ENCODE measurements around the gene FERMT2. TPM values are rescaled to one million over a fixed set of nuclear protein-coding genes. Genes with fewer than 3 reads are reported as not detected.
A peak's percentile ranks its signal among the peaks of the same experiment; 100 is the strongest.
"Not testable (repeated sequence)": the region's sequence is repeated elsewhere in the genome, so short reads cannot be mapped to it uniquely, and the experiment has no call there.

Gene FERMT2
- total RNA-seq, 1 donor from 2014 or later = 324 TPM

GRCh38 chr14:52922656-52923055 is 28.2 kb downstream of the FERMT2 start:
- no peak overlapping the region for H2AFZ ChIP-seq (ENCODE audit: low read depth, low read length)
- H3K9ac ChIP-seq (ENCODE audit: low read length) = no peak overlapping the region
- H3K9me3 ChIP-seq (ENCODE audit: insufficient read depth, low read depth, low read length) = no peaks in the 10 kb centered on the region
- peaks cover 97% of the 10 kb centered on the region for H4K20me1 ChIP-seq (ENCODE audit: insufficient read depth, low read length)
- peaks cover 100% of the 10 kb centered on the region for H3K79me2 ChIP-seq (ENCODE audit: insufficient read depth, low read length)
- H3K4me1 ChIP-seq (ENCODE audit: insufficient read depth, low read length) = peaks cover 55% of the 10 kb centered on the region
- H3K4me2 ChIP-seq (ENCODE audit: low read length) = peak overlapping the region; percentile 53
- TF ChIP-seq CTCF (IDR thresholded peaks at IDR 0.05; ENCODE audit: insufficient read depth, low read depth, low read length) (no peak), EZH2 (IDR thresholded peaks at IDR 0.05; ENCODE audit: insufficient read depth, low read length) (no peak)
- DNase-seq (ENCODE audit: low read depth) = peak; percentile 83
- Mint-ChIP-seq H3K4me3 (ENCODE audit: unreplicated experiment) (no peak overlapping the region), H3K27me3 (ENCODE audit: low read depth, unreplicated experiment) (no peaks in the 10 kb centered on the region), H3K9me3 (ENCODE audit: unreplicated experiment) (no peaks in the 10 kb centered on the region), H3K4me1 (ENCODE audit: low read depth, unreplicated experiment) (peaks cover 73% of the 10 kb centered on the region), H3K36me3 (ENCODE audit: low read depth, unreplicated experiment) (peaks cover 11% of the 10 kb centered on the region), H3K27ac (ENCODE audit: unreplicated experiment) (no peak overlapping the region)
- no peak for FAIRE-seq
- no peak overlapping the region for H3K4me3 ChIP-seq (ENCODE audit: insufficient read depth, low read depth, low read length)
- H3K36me3 ChIP-seq (ENCODE audit: insufficient read depth, low read length) = peaks cover 4% of the 10 kb centered on the region
- H3K27ac ChIP-seq (ENCODE audit: low read depth, low read length) = peak overlapping the region; percentile 31
- H3K27me3 ChIP-seq (ENCODE audit: insufficient read depth, low read length) = no peaks in the 10 kb centered on the region

- FAIRE-seq (no peak), DNase-seq (ENCODE audit: low read depth) (no peak)
- Histone ChIP-seq H3K79me2 (ENCODE audit: insufficient read depth, low read length) (peaks cover 100% of the 10 kb centered on the region), H4K20me1 (ENCODE audit: insufficient read depth, low read length) (peaks cover 96% of the 10 kb centered on the region), H3K27me3 (ENCODE audit: insufficient read depth, low read length) (no peaks in the 10 kb centered on the region), H3K27ac (ENCODE audit: low read depth, low read length) (no peak overlapping the region), H3K9ac (ENCODE audit: low read length) (no peak overlapping the region), H3K9me3 (ENCODE audit: insufficient read depth, low read depth, low read length) (no peaks in the 10 kb centered on the region), H3K4me2 (ENCODE audit: low read length) (no peak overlapping the region), H3K4me3 (ENCODE audit: insufficient read depth, low read depth, low read length) (no peak overlapping the region), H2AFZ (ENCODE audit: low read depth, low read length) (no peak overlapping the region), H3K36me3 (ENCODE audit: insufficient read depth, low read length) (peaks cover 8% of the 10 kb centered on the region), H3K4me1 (ENCODE audit: insufficient read depth, low read length) (peaks cover 52% of the 10 kb centered on the region)
- H3K4me1 Mint-ChIP-seq (ENCODE audit: low read depth, unreplicated experiment) = peaks cover 75% of the 10 kb centered on the region
- no peak overlapping the region for H3K4me3 Mint-ChIP-seq (ENCODE audit: unreplicated experiment)
- H3K27ac Mint-ChIP-seq (ENCODE audit: unreplicated experiment) = no peak overlapping the region
- no peak for TF ChIP-seq EZH2 (IDR thresholded peaks at IDR 0.05; ENCODE audit: insufficient read depth, low read length)
- TF ChIP-seq CTCF (IDR thresholded peaks at IDR 0.05; ENCODE audit: insufficient read depth, low read depth, low read length) = no peak
- H3K9me3 Mint-ChIP-seq (ENCODE audit: unreplicated experiment) = no peaks in the 10 kb centered on the region
- no peaks in the 10 kb centered on the region for H3K27me3 Mint-ChIP-seq (ENCODE audit: low read depth, unreplicated experiment)
- peaks cover 14% of the 10 kb centered on the region for H3K36me3 Mint-ChIP-seq (ENCODE audit: low read depth, unreplicated experiment)
These were observed 28.8 kb downstream of the FERMT2 start for GRCh38 chr14:52922059-52922458.

- H3K4me3 Mint-ChIP-seq (ENCODE audit: unreplicated experiment); DNase-seq (ENCODE audit: low read depth); H3K4me3 ChIP-seq (ENCODE audit: insufficient read depth, low read depth, low read length); H3K9ac ChIP-seq (ENCODE audit: low read length); H3K27me3 ChIP-seq (ENCODE audit: insufficient read depth, low read length); H3K27ac Mint-ChIP-seq (ENCODE audit: unreplicated experiment); H3K9me3 Mint-ChIP-seq (ENCODE audit: unreplicated experiment); H3K4me2 ChIP-seq (ENCODE audit: low read length); H3K9me3 ChIP-seq (ENCODE audit: insufficient read depth, low read depth, low read length); H3K27me3 Mint-ChIP-seq (ENCODE audit: low read depth, unreplicated experiment); H3K27ac ChIP-seq (ENCODE audit: low read depth, low read length); FAIRE-seq; H2AFZ ChIP-seq (ENCODE audit: low read depth, low read length): not testable (repeated sequence)
- Histone ChIP-seq H3K79me2 (ENCODE audit: insufficient read depth, low read length) (peaks cover 100% of the 10 kb centered on the region), H3K4me1 (ENCODE audit: insufficient read depth, low read length) (peaks cover 45% of the 10 kb centered on the region), H4K20me1 (ENCODE audit: insufficient read depth, low read length) (peaks cover 95% of the 10 kb centered on the region), H3K36me3 (ENCODE audit: insufficient read depth, low read length) (peaks cover 19% of the 10 kb centered on the region)
- peaks cover 75% of the 10 kb centered on the region for H3K4me1 Mint-ChIP-seq (ENCODE audit: low read depth, unreplicated experiment)
- peaks cover 16% of the 10 kb centered on the region for H3K36me3 Mint-ChIP-seq (ENCODE audit: low read depth, unreplicated experiment)
These were observed 30.4 kb downstream of the FERMT2 start for GRCh38 chr14:52920411-52920810.
